HepG2 (cell line): ENCODE results near the gene MYL4. TPM values are rescaled to one million over a fixed set of nuclear protein-coding genes. Genes with fewer than 3 reads are reported as not detected.

Source experiments
- FOXK1 ChIP-seq: sonication (generic); formaldehyde crosslinking; IDR thresholded peaks from 2 replicates; pipeline ENCODE4 v1.4.0; 2020; ENCODE audit warnings: low read depth, missing genetic modification reagents, borderline replicate concordance
- FOXK2 ChIP-seq: fragments of 450-650 bp; IDR thresholded peaks from 2 replicates; pipeline ENCODE4 v1.6.1; 2016
- GZF1 ChIP-seq: sonication (generic); formaldehyde crosslinking; IDR thresholded peaks from 2 replicates; pipeline ENCODE4 v1.5.1; 2020; ENCODE audit warnings: mild to moderate bottlenecking, missing genetic modification reagents
- KDM1A ChIP-seq: IDR thresholded peaks from 2 replicates; pipeline ENCODE4 v1.6.1; 2016; ENCODE audit warnings: missing compliant biosample characterization
- MAFG ChIP-seq: sonication (generic); formaldehyde crosslinking; IDR thresholded peaks from 2 replicates; pipeline ENCODE4 v1.5.1; 2020; ENCODE audit warnings: mild to moderate bottlenecking, missing genetic modification reagents
- NCOR1 ChIP-seq: fragments of 200-600 bp; sonication (generic); IDR thresholded peaks from 2 replicates; pipeline ENCODE4 v1.7.0; 2017; ENCODE audit warnings: antibody characterized with exemption, low read length, borderline replicate concordance
- NR2F6 ChIP-seq, 2 experiments: IDR thresholded peaks; 2 replicates each; pipeline ENCODE4 v1.6.1; 2016; ENCODE audit warnings: antibody characterized with exemption in 1 of 2, mild to moderate bottlenecking in 1 of 2
- PHF21A ChIP-seq: sonication (generic); formaldehyde crosslinking; IDR thresholded peaks from 2 replicates; pipeline ENCODE4 v1.5.0; 2020; ENCODE audit warnings: mild to moderate bottlenecking, missing genetic modification reagents
- PPARG ChIP-seq: conservative IDR thresholded peaks from 2 replicates; pipeline ENCODE4 v1.6.1; 2016; ENCODE audit warnings: missing biosample characterization, missing genetic modification reagents
- RCOR2 ChIP-seq: IDR thresholded peaks from 2 replicates; pipeline ENCODE4 v1.6.1; 2016; ENCODE audit warnings: missing biosample characterization, missing genetic modification reagents
- REPIN1 ChIP-seq: sonication (generic); formaldehyde crosslinking; IDR thresholded peaks from 2 replicates; pipeline ENCODE4 v1.8.0; 2022; ENCODE audit warnings: missing genetic modification reagents, low read depth, mild to moderate bottlenecking, borderline replicate concordance
- SALL1 ChIP-seq: sonication (generic); formaldehyde crosslinking; IDR thresholded peaks from 2 replicates; pipeline ENCODE4 v1.8.0; 2022; ENCODE audit warnings: mild to moderate bottlenecking, missing genetic modification reagents
- SPEN ChIP-seq: sonication (generic); formaldehyde crosslinking; IDR thresholded peaks from 2 replicates; pipeline ENCODE4 v1.5.1; 2020; ENCODE audit warnings: low read depth, mild to moderate bottlenecking, missing genetic modification reagents
- THAP7 ChIP-seq: sonication (generic); formaldehyde crosslinking; IDR thresholded peaks from 2 replicates; pipeline ENCODE4 v1.8.1; 2023; ENCODE audit warnings: mild to moderate bottlenecking, missing genetic modification reagents
- ZBTB7A ChIP-seq: sonication (generic); formaldehyde crosslinking; IDR thresholded peaks from 2 replicates; pipeline ENCODE4 v1.8.0; 2022; ENCODE audit warnings: mild to moderate bottlenecking, missing genetic modification reagents
- ZMYM4 ChIP-seq: sonication (generic); formaldehyde crosslinking; IDR thresholded peaks from 2 replicates; pipeline ENCODE4 v1.8.1; 2023; ENCODE audit warnings: mild to moderate bottlenecking, missing genetic modification reagents
- ZNF326 ChIP-seq: sonication (generic); formaldehyde crosslinking; IDR thresholded peaks from 2 replicates; pipeline ENCODE4 v1.4.0; 2020; ENCODE audit warnings: missing genetic modification reagents, borderline replicate concordance
- ZNF44 ChIP-seq: sonication (generic); formaldehyde crosslinking; IDR thresholded peaks from 2 replicates; pipeline ENCODE4 v1.5.1; 2020; ENCODE audit warnings: mild to moderate bottlenecking, missing genetic modification reagents
- ZNF512B ChIP-seq: sonication (generic); formaldehyde crosslinking; IDR thresholded peaks from 2 replicates; pipeline ENCODE4 v1.5.1; 2020; ENCODE audit warnings: missing genetic modification reagents, mild to moderate bottlenecking, borderline replicate concordance
- ZNF75D ChIP-seq: sonication (generic); formaldehyde crosslinking; IDR thresholded peaks from 2 replicates; pipeline ENCODE4 v1.8.1; 2023; ENCODE audit warnings: missing genetic modification reagents, mild to moderate bottlenecking, borderline replicate concordance
- ZSCAN5A ChIP-seq: sonication (generic); formaldehyde crosslinking; IDR thresholded peaks from 2 replicates; pipeline ENCODE4 v1.8.0; 2022; ENCODE audit warnings: mild to moderate bottlenecking, missing genetic modification reagents, borderline replicate concordance
- ZSCAN9 ChIP-seq: IDR thresholded peaks from 2 replicates; pipeline ENCODE4 v1.6.1; 2016; ENCODE audit warnings: borderline replicate concordance
- polyA plus RNA-seq, 8 experiments: library from polyadenylated mRNA; depleted of rRNA in 3 of 8; stranded (reverse) in 7 of 8; unstranded in 1 of 8; fragments of >200 nt; fragmentation: Illumina TruSeq in 4 of 8; extraction: Trizol in 4 of 8; gene quantifications; 2 replicates each; pipeline versions ENCODE4 v1.2.1 to v1.2.3, GENCODE V29; 2011 to 2016; ENCODE audit warnings: low read depth in 4 of 8, missing spikeins in 1 of 8, mixed read lengths in 1 of 8; ENCODE audit not compliant: insufficient read depth in 1 of 8
- total RNA-seq, 5 experiments: library from RNA; depleted of rRNA; stranded (reverse); fragments of >200 nt; fragmentation: Illumina TruSeq; extraction: Trizol; gene quantifications; 2 replicates each; pipeline ENCODE4 v1.2.3, GENCODE V29; 2016; ENCODE audit warnings: low read depth in 1 of 5
- TF ChIP-seq, protein P1 (sequence below): sonication (generic); formaldehyde crosslinking; IDR thresholded peaks from 2 replicates; pipeline ENCODE4 v1.4.0; 2020; ENCODE audit warnings: mild to moderate bottlenecking, missing genetic modification reagents

Gene MYL4
- total and polyA plus RNA-seq, 2 of the 13 experiments (the other 11 are each of a cell fraction or from before 2014, with no cell fraction given), result not detected

GRCh38 chr17:47252209-47252608 is 43.1 kb downstream of the MYL4 start (continued):
- TF ChIP-seq THAP7, result no peak
- TF ChIP-seq ZNF44, result peak; percentile 68; the same call in 1 of the 2 replicates
- peak; percentile 29; the same call in 1 of the 2 replicates for TF ChIP-seq SPEN (CRISPR knock-in tag)
- 0 out of 2 replicates have a peak, but pooled peaks have one; percentile 64 for TF ChIP-seq ZSCAN5A (CRISPR knock-in tag)
- TF ChIP-seq ZNF512B (CRISPR knock-in tag), result no peak
- no peak for TF ChIP-seq ZBTB7A (CRISPR knock-in tag)
- TF ChIP-seq, protein P1, sequence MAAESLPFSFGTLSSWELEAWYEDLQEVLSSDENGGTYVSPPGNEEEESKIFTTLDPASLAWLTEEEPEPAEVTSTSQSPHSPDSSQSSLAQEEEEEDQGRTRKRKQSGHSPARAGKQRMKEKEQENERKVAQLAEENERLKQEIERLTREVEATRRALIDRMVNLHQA (CRISPR knock-in tag), result no peak
- no peak for TF ChIP-seq GZF1
- TF ChIP-seq FOXK2, result no peak
- no peak for TF ChIP-seq ZNF75D
- TF ChIP-seq PHF21A (CRISPR knock-in tag), result peak; percentile 47; the same call in 1 of the 2 replicates
- TF ChIP-seq REPIN1 (CRISPR knock-in tag), result 0 out of 2 replicates have a peak, but pooled peaks have one; percentile 49
- peak; percentile 41; the same call in 1 of the 2 replicates for TF ChIP-seq ZMYM4 (CRISPR knock-in tag)
- peak; percentile 47 for TF ChIP-seq NR2F6 (IDR thresholded peaks at IDR 0.05)
- TF ChIP-seq NR2F6 (CRISPR knock-in tag; IDR thresholded peaks at IDR 0.05), result peak; percentile 79
- no peak for TF ChIP-seq MAFG (CRISPR knock-in tag)
- TF ChIP-seq PPARG, result peak; percentile 46; the same call in 1 of the 2 replicates
- TF ChIP-seq NCOR1, result peak; percentile 50; the same call in 1 of the 2 replicates
- TF ChIP-seq FOXK1 (CRISPR knock-in tag), result peak; percentile 37; the same call in 1 of the 2 replicates
- 0 out of 2 replicates have a peak, but pooled peaks have one; percentile 55 for TF ChIP-seq RCOR2 (CRISPR knock-in tag)
- TF ChIP-seq SALL1 (CRISPR knock-in tag), result peak; percentile 53; the same call in 1 of the 2 replicates
- TF ChIP-seq ZSCAN9 (CRISPR knock-in tag), result 0 out of 2 replicates have a peak, but pooled peaks have one; percentile 43
- no peak for TF ChIP-seq ZNF326 (CRISPR knock-in tag)
- peak; percentile 49; the same call in 1 of the 2 replicates for TF ChIP-seq KDM1A (CRISPR knock-in tag)
